Panc1 (cell line): ENCODE data around the gene PDGFA. TPM values are rescaled to one million over a fixed set of nuclear protein-coding genes. Genes with fewer than 3 reads are reported as not detected.

Experiments
- ATAC-seq: fragments of 200-7000 bp; cut with Tn5 transposase; 2 replicates; pipeline ENCODE4 v1.9.1; 2020; ENCODE audit warnings: mild to moderate bottlenecking, moderate library complexity
- BruUV-seq: library from RNA; stranded (reverse); fragments of 400-500 nt; replicated peaks from 2 replicates; lab custom pipeline; 2021; lab: Mats Ljungman, UMichigan
- CTCF ChIA-PET: fragments of 300-600 bp; sonication (Branson Sonifier 250); formaldehyde crosslinking; loops from one replicate; lab custom pipeline; 2022; ENCODE audit warnings: antibody characterized with exemption; lab: Charles Lee
- POLR2A ChIA-PET: fragments of 300-600 bp; sonication (Branson Sonifier 250); formaldehyde crosslinking; loops from one replicate; lab custom pipeline; 2022; ENCODE audit warnings: antibody characterized with exemption; lab: Charles Lee
- DNase-seq: peaks from one replicate; pipeline ENCODE4 v3.0.0-alpha.2; 2010; ENCODE audit warnings: low read depth, low spot score
- H3K27ac ChIP-seq: 2 replicates; pipeline ENCODE4 v1.5.1; 2011; ENCODE audit warnings: mild to moderate bottlenecking, low read length, inconsistent platforms
- H3K27me3 ChIP-seq: fragments of 200-500 bp; sonication (Bioruptor generic); 2 replicates; pipeline ENCODE4 v1.6.0; 2014; ENCODE audit warnings: low read length, inconsistent platforms; ENCODE audit not compliant: control insufficient read depth, insufficient read depth
- H3K36me3 ChIP-seq: fragments of 200-500 bp; sonication (Bioruptor generic); 2 replicates; pipeline ENCODE4 v1.5.1; 2014; ENCODE audit warnings: inconsistent platforms, mild to moderate bottlenecking, low read length, moderate library complexity; ENCODE audit not compliant: control insufficient read depth, insufficient read depth
- H3K4me1 ChIP-seq: 2 replicates; pipeline ENCODE4 v1.5.1; 2011; ENCODE audit warnings: inconsistent platforms, mild to moderate bottlenecking, low read length, moderate library complexity; ENCODE audit not compliant: control insufficient read depth, insufficient read depth
- H3K4me3 ChIP-seq, 2 experiments: 2 replicates each; pipeline ENCODE4 v1.5.1; 2011 to 2012; ENCODE audit warnings: low read depth in 2 of 2, low read length in 2 of 2, mild to moderate bottlenecking in 2 of 2, inconsistent platforms in 1 of 2, moderate library complexity in 1 of 2
- H3K9me3 ChIP-seq: fragments of 200-500 bp; sonication (Bioruptor generic); 2 replicates; pipeline ENCODE4 v1.5.1; 2014; ENCODE audit warnings: low read depth, mild to moderate bottlenecking, inconsistent platforms, low read length, moderate library complexity; ENCODE audit not compliant: control insufficient read depth, insufficient read depth
- POLR2AphosphoS5 ChIP-seq: IDR thresholded peaks from 2 replicates; pipeline ENCODE4 v1.6.1; 2012; ENCODE audit warnings: mild to moderate bottlenecking, low read depth, low read length, moderate library complexity
- SIN3A ChIP-seq: IDR thresholded peaks from 2 replicates; pipeline ENCODE4 v1.6.1; 2012; ENCODE audit warnings: low read depth, mild to moderate bottlenecking, low read length, moderate library complexity, borderline replicate concordance; ENCODE audit not compliant: insufficient read depth
- TCF7L2 ChIP-seq: IDR thresholded peaks from 2 replicates; pipeline ENCODE4 v1.6.1; 2011; ENCODE audit warnings: mild to moderate bottlenecking, low read depth, low read length, inconsistent platforms
- in situ Hi-C: cut with HindIII; loops from 2 replicates; pipeline ENCODE4 v1.10.0; 2016; ENCODE audit warnings: low sequenced_read_pairs, low pct_unique_long_range_greater_than_20kb
- intact Hi-C: fragments of 100-400 bp; cut with micrococcal nuclease; formaldehyde crosslinking; loops from one replicate; pipeline ENCODE4 v1.10.0; 2022; ENCODE audit not compliant: unreplicated experiment
- total RNA-seq: library from RNA; stranded (reverse); gene quantifications from one replicate; pipeline ENCODE4 v1.2.1, GENCODE V29; 2021; ENCODE audit not compliant: unreplicated experiment
- TF ChIP-seq, protein P1 (sequence below): fragments of 450-650 bp; IDR thresholded peaks from 2 replicates; pipeline ENCODE4 v1.5.1; 2017; ENCODE audit warnings: mild to moderate bottlenecking
- TF ChIP-seq, protein P2 (sequence below), 2 experiments: IDR thresholded peaks; 2 replicates each; pipeline ENCODE4 v1.6.1; 2011 to 2012; ENCODE audit warnings: low read depth in 2 of 2, control low read depth in 1 of 2, low read length in 1 of 2, mild to moderate bottlenecking in 1 of 2, moderate library complexity in 1 of 2; ENCODE audit not compliant: insufficient read depth in 1 of 2

The PDGFA gene
- total RNA-seq, 1 experiment from 2014 or later, result 18.5 TPM

DNA sequence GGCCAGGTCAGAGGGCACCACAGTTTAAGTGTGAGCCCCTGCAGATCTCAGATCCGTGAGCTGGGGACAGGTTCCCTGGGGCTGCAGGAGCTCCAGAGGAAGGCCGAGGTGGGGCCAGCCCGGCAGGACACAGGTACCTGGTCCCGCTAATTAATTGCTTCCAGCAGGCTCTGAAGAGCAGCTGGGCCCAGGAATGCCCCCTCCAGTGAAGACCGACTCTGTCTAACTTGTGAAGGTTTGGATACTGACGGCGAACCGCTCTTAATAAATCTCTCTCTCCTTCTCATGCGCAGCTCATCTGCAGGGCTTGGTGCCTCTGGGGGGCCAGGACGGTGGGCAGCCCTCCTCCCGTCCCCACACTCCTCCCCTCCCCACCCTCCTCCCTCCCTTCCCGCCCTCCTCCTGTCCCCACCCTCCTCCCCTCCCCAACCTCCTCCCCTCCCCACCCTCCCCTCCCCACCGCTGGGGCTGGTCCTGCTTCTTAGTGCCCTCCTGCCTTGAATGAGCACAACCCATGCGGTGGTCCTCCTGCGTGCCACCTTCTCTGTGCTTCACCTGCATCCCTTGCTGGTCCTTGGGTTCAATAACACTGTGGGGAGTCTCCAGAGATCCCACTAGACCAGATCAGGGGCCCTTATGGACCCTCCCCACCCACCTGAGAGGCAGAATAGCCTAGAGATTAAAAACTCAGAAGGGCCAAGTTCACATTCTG is 38.3 kb downstream of the PDGFA start:
- Histone ChIP-seq H3K27me3 (no peaks in the 10 kb centered on the region), H3K27ac (no peak overlapping the region), H3K4me1 (peaks cover 20% of the 10 kb centered on the region), H3K4me3 (no peak overlapping the region), H3K9me3 (no peaks in the 10 kb centered on the region), H3K36me3 (no peaks in the 10 kb centered on the region)
- BruUV-seq, result no TSS peak
- TF ChIP-seq SIN3A (no peak), TCF7L2 (no peak), POLR2AphosphoS5 (no peak)
- TF ChIP-seq, protein P1, sequence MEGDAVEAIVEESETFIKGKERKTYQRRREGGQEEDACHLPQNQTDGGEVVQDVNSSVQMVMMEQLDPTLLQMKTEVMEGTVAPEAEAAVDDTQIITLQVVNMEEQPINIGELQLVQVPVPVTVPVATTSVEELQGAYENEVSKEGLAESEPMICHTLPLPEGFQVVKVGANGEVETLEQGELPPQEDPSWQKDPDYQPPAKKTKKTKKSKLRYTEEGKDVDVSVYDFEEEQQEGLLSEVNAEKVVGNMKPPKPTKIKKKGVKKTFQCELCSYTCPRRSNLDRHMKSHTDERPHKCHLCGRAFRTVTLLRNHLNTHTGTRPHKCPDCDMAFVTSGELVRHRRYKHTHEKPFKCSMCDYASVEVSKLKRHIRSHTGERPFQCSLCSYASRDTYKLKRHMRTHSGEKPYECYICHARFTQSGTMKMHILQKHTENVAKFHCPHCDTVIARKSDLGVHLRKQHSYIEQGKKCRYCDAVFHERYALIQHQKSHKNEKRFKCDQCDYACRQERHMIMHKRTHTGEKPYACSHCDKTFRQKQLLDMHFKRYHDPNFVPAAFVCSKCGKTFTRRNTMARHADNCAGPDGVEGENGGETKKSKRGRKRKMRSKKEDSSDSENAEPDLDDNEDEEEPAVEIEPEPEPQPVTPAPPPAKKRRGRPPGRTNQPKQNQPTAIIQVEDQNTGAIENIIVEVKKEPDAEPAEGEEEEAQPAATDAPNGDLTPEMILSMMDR, result no peak
- TF ChIP-seq, protein P2, sequence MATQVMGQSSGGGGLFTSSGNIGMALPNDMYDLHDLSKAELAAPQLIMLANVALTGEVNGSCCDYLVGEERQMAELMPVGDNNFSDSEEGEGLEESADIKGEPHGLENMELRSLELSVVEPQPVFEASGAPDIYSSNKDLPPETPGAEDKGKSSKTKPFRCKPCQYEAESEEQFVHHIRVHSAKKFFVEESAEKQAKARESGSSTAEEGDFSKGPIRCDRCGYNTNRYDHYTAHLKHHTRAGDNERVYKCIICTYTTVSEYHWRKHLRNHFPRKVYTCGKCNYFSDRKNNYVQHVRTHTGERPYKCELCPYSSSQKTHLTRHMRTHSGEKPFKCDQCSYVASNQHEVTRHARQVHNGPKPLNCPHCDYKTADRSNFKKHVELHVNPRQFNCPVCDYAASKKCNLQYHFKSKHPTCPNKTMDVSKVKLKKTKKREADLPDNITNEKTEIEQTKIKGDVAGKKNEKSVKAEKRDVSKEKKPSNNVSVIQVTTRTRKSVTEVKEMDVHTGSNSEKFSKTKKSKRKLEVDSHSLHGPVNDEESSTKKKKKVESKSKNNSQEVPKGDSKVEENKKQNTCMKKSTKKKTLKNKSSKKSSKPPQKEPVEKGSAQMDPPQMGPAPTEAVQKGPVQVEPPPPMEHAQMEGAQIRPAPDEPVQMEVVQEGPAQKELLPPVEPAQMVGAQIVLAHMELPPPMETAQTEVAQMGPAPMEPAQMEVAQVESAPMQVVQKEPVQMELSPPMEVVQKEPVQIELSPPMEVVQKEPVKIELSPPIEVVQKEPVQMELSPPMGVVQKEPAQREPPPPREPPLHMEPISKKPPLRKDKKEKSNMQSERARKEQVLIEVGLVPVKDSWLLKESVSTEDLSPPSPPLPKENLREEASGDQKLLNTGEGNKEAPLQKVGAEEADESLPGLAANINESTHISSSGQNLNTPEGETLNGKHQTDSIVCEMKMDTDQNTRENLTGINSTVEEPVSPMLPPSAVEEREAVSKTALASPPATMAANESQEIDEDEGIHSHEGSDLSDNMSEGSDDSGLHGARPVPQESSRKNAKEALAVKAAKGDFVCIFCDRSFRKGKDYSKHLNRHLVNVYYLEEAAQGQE (IDR thresholded peaks at IDR 0.05; ENCODE audit: insufficient read depth in 1 of 2, low read depth in 2 of 2, low read length in 1 of 2), result no peak
- CTCF ChIA-PET, result no interaction called here
- in situ Hi-C loops (no loop called here), intact Hi-C loops (no loop called here)
- POLR2A ChIA-PET, result interaction anchor here (0.7 kb wide), 1 partner anchor 59 kb away, joined by 9 read pairs; no protein-coding TSS in a partner anchor
- DNase-seq (no peak), ATAC-seq (no peak)

DNA sequence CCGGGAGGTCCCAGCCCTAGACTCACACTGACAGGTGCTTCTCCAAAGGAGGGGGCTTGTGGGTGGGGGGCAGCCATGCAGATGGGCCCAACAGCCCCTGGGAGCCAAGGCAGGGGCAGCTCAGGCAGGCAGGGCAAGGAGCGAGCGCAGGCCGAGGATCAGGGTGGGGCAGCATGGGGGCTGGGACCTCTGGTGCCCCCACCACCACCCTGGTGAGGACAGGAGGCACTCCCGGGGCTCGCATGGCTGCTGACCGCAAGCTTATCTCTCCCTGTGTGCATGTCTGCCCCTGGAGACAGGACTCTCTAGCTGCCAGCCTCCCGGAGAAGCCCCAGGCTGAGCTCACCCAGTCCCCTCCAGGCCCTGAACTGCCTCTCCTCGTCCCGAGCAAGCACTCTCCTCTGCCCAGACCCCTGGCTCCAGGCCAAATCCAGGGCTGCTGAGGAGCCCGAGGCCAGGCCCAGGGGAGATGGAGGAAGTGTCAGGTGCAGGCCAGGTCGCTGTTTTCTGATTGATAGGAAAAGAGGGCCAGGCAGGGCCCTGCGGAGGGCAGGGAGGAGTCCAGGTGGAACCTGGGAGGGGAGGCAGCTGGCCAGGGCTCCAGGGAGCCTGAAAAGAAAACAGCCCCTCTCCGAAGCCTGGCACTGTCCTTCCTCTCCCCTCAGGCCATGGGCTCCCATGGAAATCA is 39.0 kb downstream of the PDGFA start:
- no TSS peak for BruUV-seq
- H3K27ac ChIP-seq, result no peak overlapping the region
- no peaks in the 10 kb centered on the region for H3K27me3 ChIP-seq
- in situ Hi-C loops (no loop called here), intact Hi-C loops (no loop called here)
- no peaks in the 10 kb centered on the region for H3K9me3 ChIP-seq
- ChIA-PET CTCF (interaction anchor here (1.2 kb wide), 1 partner anchor 57 kb away, joined by 3 read pairs; no protein-coding TSS in a partner anchor), POLR2A (interaction anchor here (0.7 kb wide), 1 partner anchor 58 kb away, joined by 9 read pairs; no protein-coding TSS in a partner anchor)
- TF ChIP-seq, protein P1, result no peak
- TF ChIP-seq TCF7L2 (no peak), POLR2AphosphoS5 (no peak), SIN3A (no peak)
- ATAC-seq, result peak; percentile 40
- DNase-seq, result no peak
- no peak overlapping the region for H3K4me3 ChIP-seq
- peaks cover 20% of the 10 kb centered on the region for H3K4me1 ChIP-seq
- no peaks in the 10 kb centered on the region for H3K36me3 ChIP-seq
